Amniotic epithelial cell (primary cell): ENCODE results near the gene LDAF1.
"Not testable (repeated sequence)": the region's sequence is repeated elsewhere in the genome, so short reads cannot be mapped to it uniquely, and the experiment has no call there.

ENCODE experiments used
- DNase-seq: peaks from one replicate; pipeline ENCODE4 v3.0.0-alpha.2; 2010; ENCODE audit warnings: low read depth

Gene LDAF1

GRCh38 chr16:21162661-21163151 lies 4.2 kb downstream of the LDAF1 start:
- DNase-seq: no peak

DNA sequence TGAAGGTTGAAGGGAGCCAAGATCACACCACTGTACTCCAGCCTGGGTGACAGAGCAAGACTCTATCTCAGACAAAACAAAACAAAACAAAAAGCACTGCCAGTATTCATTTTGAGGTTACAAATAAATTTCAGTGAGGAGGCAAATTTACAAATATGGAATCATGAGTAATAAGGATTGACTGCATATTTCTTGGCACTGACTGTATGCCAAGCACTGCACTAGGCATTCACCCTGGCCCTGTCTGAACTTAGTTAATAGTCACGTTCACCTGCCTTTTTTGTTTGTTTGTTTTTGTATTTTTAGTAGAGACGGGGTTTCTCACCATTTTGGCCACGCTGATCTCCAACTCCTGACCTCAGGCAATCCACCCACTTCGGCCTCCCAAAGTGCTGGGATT lies 5.1 kb downstream of the LDAF1 start:
- no peak for DNase-seq

DNA sequence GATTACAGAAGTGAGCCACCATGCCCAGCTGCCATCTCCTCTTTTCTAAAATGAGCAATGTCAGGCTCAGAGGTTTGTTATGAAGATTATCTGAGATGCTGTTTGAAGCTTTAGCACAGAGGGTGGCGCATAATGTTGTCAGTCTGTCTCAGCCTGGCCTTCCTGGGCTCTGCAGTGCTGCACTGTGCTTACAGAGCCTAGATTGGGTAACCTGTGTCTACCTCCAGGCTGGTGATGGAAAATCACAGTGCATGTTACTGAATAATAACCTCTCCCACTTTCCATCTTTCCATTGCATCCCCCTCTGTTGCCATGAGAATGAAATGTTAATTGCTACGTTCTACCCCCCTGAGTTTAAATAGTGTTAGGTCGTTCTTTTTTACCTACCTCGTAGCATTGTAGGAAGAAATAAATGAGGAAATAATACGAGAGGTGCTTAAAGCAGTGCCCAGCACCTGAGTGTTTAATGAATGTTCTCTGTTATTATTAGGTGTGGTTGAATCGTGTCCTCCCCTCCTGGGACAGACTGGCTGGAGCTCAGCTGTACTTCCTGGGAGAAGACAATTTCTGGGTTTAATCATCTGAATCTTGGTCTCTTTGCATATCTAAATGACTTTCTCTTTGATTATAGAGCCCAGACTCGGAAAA lies 6.2 kb downstream of the LDAF1 start:
- DNase-seq: no peak

DNA sequence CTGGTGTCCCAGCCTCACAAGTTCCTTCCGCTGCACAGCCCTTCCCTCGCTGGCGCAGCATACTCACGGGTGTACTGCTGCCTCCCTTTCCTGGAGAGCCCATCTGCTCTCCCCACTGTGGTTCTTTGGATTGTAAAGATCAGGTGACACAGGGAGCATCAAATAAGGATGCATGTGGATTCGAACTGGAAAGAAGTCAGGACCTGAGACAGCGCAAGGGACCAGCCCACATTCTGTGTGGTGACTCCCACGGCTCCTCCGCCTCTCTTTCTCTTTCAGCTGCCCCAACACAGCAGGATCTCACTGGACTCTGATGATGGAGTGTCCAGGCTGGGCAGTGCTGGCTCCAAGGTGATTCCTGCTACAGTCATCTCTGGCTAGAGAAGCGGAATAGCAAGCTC lies 8.1 kb downstream of the LDAF1 start:
- peak; percentile 50 for DNase-seq

DNA sequence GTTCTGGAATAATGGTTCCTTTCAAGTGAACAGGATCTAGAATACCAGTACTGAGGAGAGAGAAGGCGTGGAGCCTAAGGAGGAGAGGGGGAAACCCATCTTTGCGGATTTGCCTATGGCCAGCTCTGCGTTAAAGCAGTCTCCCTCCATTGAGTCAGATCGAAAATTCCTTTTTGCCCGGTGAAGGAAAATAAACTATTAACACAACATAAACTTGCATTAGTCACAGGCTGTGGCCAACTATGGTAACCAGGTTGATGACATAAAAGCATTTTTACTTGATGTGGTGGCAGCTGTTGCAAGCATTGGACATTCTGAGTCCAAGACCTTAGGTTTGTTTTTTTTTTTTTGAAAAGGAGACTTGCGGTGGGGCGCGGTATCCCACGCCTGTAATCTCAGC lies 8.9 kb downstream of the LDAF1 start:
- DNase-seq: peak; percentile 91

- DNase-seq: no peak
Observed at GRCh38 chr16:21167929-21168602, 9.6 kb downstream of the LDAF1 start.

DNA sequence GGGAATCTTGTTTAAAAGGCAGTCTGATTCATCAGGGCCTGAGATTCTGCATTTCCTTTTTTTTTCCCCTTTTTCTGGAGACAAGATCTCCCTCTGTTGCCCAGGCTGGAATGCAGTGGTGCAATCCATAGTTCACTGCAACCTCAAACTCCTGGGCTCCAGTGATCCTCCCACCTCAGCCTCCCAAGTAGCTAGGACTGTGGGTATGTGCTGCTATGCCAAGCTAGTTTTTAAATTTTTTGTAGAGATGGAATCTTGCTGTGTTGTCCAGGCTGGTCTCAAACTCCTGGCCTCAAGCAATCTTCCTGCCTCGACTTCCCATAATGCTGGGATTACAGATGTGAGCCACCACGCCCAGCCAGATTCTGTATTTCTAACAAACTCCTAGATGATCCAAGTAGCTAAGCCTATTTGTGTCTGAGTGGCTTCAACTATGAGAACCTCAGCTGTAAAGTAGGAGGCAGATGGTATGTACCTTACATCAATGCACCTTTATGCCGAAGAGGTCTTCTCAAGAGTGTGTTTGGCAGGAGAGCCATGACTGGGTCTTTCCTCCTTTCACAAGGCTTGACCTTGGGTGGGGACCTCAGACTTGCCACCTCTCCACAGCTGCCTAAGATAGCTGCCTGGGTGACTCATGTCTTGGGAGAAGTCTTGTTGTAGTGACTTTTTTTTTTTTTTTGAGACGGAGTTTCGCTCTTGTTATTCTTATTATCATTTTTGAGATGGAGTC lies 10.9 kb downstream of the LDAF1 start:
- peak; percentile 33 for DNase-seq

- not testable (repeated sequence) for DNase-seq
Observed at GRCh38 chr16:21170116-21170515, 11.6 kb downstream of the LDAF1 start.

- no peak for DNase-seq
Observed at GRCh38 chr16:21172650-21173049, 14.2 kb downstream of the LDAF1 start.

- DNase-seq: no peak
Observed at GRCh38 chr16:21175397-21175796, 16.9 kb downstream of the LDAF1 start.

DNA sequence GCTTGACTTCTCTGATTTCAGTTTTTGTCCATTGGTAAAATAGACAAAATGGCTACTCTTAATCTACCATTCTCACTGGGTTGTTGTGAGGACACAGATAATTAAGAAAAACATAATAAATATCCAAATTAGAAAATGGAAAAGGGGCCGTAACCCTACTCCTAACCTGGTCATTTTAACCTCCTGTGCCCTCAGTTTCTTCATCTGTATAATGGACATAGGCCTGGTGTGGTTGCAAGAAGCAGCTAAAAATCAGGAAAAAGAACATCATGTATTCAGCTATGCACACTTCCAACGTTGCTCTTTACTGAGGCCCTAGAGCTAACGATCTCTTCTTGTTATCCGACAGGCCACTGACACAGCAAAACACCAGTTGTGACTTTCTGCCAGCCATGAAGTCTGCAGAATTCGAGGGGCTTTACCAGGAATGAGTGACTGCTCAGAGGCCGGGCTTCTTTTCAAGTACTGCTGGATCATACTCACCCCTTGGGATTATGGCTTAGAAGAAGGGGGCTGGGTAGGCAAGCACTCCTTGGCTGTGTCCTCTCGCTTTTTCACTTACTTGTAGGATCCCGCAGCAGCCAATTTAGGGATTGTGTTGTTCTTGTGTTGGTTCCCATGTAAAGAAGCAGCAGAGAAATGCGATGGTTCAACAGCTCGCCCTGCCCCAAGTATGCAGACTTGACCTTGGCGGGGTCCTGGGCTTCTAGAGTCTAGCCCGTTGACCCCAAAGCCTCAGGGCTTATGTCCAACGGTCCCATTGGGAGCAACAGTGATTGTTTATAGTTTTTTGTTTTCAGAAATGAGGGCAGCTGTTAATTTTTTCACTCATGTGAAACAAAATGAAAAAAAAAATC lies 20.9 kb downstream of the LDAF1 start:
- no peak for DNase-seq

DNA sequence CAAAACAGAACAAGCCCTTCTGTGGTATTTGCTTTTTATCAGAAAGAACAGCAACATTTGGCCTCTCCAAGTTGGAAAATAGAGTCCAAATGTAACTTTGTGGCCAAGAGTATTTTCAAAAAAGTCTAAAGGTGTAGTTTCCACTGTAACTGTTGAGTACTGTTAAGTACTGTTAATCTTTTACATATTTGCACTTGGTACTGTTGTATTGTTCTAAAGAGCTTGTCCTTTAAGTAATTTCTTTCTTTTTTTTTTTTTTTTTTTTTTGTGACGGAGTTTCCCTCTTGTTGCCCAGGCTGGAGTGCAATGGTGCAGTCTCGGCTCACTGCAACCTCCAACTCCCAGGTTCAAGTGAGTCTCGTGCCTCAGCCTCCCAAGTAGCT lies 21.5 kb downstream of the LDAF1 start:
- DNase-seq: no peak

DNA sequence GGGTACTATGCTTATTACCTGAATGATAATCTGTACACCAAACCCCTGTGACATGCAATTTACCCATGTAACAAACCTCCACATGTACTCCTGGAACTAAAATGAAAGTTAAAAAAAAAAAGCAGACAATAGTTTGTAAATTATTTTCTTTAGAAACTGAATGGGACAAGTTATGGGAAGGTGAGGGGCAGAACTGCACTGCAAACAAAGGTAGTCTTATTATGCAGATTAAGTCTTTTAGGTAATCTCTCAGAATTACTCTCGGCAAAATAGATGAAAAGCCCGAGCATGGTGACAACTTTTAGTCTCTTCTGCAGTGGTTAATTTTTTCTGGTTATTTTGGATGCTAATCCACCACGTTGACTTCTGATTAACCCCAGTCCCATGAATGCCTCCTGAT lies 25.5 kb downstream of the LDAF1 start:
- no peak for DNase-seq

GRCh38 chr16:21184834-21185233 lies 26.4 kb downstream of the LDAF1 start:
- DNase-seq: peak; percentile 8

- DNase-seq: no peak
Observed at GRCh38 chr16:21185659-21186325, 27.3 kb downstream of the LDAF1 start.

- no peak for DNase-seq
Observed at GRCh38 chr16:21186326-21186691, 27.8 kb downstream of the LDAF1 start.

DNA sequence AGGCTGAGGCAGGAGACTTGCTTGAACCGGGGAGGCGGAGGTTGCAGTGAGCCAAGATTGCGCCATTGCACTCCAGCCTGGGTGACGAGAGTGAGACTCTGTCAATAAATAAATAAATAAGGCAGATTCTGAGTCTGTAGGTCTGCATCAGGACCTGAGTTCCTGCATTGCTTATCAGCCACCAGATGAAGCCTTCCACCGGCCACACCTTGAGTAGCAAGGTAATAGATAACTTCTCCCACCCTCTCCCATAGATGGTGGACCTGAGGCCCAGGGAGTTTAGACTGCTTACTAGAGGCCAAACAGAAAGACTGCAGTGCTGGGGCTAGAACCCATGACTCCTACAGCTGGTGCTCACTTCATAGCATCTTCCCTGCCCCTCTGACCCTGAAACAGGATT lies 30.8 kb downstream of the LDAF1 start:
- DNase-seq: no peak

- DNase-seq: no peak
Observed at GRCh38 chr16:21190013-21190412, 31.5 kb downstream of the LDAF1 start.

DNA sequence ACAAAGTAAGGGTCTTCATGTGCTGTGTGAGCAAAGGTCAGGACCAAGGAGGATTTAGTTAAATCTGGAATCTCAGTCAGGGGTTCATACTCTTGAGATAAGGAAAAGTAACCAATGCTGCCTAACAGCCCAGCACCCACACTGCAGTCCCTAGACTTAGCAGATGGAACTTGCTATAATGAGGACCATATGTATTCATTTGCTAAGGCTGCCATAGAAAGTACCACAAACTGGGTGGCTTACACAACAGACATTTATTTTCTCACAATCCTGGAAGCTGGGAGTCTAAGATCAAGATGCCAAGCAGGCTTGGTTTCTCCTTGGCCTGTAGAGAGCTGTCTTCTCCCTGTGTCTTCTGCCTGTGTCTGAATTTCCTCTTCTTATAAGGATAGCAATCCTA lies 32.1 kb downstream of the LDAF1 start:
- no peak for DNase-seq

GRCh38 chr16:21192991-21193390 lies 34.5 kb downstream of the LDAF1 start:
- DNase-seq: no peak

GRCh38 chr16:21194771-21195301 lies 36.4 kb downstream of the LDAF1 start:
- no peak for DNase-seq
